ENCODE results near the gene SIDT2.
"Not testable (repeated sequence)": the region's sequence is repeated elsewhere in the genome, so short reads cannot be mapped to it uniquely, and the experiment has no call there.

The SIDT2 gene

DNA sequence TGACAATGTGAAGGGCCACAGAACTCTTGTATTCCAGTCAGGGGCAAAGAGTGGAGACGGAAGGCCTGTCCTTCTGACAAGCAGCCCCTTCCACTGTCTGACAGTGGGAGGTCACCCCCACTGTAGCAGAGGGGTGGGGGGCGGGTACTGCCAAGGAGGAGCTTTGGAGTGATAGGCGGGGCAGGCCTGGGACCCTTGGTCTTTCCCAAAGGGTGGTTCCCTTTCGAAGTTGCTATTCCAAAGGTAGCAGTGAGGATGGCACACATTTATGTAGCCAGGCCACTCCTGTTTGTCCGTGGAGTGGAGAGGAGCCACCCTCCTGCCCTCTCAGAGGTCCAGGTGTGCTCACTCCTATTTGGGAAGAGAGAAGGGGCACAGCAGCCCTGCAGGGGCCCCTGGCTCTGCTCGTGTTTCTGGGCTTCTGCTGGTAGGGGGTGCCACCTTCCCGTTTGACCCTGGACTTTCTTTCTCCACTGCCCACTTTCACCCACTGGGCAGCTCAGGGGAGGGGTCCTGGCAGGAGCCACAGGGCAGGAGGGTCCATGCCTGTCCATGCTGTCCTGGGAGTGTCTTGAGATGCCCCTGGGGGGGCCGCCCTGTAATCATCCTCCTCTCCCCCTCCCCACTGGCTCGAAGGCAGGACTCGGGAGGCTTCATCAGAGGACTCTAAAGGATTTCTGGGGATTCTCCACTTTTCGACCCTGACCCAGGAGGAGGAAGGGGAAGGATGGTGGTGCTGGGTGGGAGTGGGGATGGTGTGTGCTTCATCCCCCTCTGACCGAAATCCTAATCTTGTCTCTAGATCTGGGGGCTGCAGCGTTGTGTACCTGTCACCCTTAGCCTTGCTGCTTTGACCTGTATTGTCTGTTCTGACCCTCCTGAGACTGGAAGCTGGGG is 21.6 kb downstream of the SIDT2 start:
- peak overlapping the region in 16 of 21 experiments; percentile 51 to 88 (median 70) for H3K27ac ChIP-seq

DNA sequence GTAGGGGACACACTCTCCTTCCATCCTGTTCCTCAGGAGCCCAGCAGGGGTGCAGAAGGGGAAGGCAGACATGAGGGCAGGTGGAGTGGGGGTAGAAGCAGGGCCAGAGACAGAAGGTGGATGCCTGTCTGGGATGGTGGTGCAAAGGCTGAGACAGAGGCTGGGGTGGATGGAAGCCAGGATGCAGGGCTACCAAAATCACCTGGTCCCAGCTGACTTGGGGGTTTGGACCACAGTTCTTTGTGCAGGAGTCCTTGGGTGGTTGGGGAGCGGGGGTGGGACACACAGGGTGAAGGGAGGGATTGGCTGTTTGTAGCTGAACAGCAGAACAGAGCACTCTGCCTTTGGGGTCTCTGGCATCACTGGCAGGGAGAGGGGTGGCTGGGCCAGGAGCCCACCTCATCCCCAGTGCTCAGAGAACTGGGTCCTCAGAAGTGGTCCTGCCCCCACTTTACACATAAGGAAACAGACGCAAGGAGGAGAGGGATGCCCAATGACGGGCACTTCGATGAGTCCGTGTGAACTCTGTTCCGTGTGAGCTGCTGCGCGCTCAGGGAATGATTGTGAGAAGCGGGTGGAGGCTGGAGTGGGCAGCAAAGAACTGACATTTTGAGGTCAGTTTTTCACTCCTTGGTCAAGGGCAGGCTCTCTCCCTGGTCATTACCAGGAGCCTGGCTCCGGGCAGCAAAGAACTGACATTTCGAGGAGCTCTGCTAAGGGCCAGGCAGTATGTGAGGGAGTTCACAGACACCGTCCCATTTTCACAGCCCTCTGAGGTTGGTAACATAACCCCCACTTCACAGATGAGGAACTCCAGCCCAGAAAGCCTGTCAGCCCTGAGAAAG is 22.5 kb downstream of the SIDT2 start:
- Histone ChIP-seq H3K27ac (peak overlapping the region in 9 of 21 experiments; percentile 0 to 81 (median 61)), H3K4me3 (peak overlapping the region in 5 of 7 experiments; percentile 14 to 31 (median 23))

More for the DNA sequence above, 21.6 kb downstream of the SIDT2 start:
- peak overlapping the region; percentile 1 to 31 (median 23) for H3K4me3 ChIP-seq

DNA sequence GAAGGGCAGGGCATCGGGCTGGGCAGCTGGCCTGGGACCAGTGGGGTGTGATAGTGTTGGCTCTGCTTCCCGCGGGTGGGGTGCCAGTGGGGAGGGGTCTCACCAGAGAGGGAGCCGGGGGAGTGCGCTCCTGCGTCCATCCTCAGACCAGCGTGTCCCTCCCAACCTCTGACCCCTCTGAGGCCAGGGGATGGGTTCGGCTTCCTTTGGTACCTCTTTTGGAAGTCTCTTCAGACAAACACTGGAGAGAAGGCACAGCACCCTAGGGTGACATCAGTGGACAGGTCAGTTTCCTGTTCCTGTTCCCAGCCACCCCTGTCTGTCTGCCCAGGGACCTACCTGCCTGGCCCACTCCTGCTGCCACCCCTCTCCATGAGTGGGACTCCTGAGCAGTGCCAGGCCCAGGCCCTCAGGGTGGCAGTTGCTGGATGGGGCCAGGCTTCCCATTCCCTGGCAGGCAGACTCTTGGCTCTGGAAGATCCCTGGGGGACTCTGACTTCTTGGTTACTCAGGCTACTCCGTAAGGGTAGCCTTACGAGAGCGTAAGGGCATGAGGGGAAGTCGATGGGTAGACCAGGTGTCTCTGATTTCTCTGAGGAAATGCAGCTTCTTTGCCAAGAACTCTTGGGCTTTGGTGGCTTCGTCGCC is 23.2 kb downstream of the SIDT2 start:
- H3K4me3 ChIP-seq, result peak overlapping the region in 3 of 7 experiments; percentile 9 to 31 (median 28)
- peak overlapping the region in 10 of 21 experiments; percentile 0 to 81 (median 60) for H3K27ac ChIP-seq

DNA sequence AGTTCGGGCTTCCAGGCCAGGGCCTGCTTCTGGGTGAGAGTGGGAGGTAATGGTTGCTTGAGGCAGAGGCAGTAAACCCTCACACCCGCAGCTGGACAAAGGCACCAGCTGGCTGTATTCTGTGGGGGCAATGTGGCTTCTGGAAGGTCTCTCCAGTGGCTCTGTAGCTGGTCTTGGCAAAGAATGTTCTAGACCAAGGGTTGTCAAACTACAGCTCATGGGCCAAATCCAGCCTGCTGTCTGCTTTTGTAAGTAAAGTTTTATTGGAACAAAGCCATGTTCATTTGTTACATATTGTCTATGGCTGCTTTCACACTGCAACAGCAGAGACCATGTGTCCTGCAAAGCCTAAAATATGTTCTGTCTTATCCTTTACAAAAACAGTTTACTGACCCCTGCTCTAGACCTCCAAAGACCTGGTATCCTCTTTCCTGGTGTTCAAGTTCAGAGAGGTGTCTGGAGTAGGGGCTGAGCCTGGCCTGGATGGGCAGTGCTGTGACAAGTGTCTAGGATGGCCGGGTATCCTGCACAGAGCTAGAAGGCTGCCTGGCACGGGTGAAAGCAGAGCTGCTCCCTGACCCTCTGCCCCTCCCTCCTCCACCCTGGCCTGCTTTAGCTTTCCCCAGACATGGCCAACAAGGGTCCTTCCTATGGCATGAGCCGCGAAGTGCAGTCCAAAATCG is 24.0 kb downstream of the SIDT2 start:
- Histone ChIP-seq H3K27ac (peak overlapping the region in 7 of 21 experiments; percentile 27 to 79 (median 43)), H3K4me3 (no peak overlapping the region)

DNA sequence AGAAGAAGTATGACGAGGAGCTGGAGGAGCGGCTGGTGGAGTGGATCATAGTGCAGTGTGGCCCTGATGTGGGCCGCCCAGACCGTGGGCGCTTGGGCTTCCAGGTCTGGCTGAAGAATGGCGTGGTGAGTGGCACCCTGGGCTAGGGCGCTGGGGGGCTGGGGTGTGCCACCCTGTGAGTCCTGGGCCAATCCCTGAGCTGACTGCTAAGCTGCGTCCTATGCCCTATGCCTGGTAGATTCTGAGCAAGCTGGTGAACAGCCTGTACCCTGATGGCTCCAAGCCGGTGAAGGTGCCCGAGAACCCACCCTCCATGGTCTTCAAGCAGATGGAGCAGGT is 24.5 kb downstream of the SIDT2 start:
- no peak overlapping the region for H3K27ac ChIP-seq

DNA sequence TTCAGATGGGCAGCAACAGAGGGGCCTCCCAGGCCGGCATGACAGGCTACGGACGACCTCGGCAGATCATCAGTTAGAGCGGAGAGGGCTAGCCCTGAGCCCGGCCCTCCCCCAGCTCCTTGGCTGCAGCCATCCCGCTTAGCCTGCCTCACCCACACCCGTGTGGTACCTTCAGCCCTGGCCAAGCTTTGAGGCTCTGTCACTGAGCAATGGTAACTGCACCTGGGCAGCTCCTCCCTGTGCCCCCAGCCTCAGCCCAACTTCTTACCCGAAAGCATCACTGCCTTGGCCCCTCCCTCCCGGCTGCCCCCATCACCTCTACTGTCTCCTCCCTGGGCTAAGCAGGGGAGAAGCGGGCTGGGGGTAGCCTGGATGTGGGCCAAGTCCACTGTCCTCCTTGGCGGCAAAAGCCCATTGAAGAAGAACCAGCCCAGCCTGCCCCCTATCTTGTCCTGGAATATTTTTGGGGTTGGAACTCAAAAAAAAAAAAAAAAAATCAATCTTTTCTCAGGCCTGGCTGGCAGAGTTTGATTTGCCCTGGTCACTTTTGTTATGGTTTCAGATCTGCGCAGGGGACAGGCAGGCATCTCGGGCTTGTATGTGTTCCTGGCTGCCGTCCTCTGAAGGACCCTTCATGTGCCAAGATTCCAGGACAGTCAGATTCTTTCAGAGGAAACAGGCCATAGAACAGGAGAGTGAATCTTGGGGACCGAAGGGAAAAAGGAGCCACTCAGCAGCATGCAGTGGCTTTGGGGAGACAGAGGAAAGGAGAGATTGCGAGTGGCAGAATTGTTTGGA is 25.9 kb downstream of the SIDT2 start:
- Histone ChIP-seq H3K4me3 (no peak overlapping the region), H3K27ac (peak overlapping the region in 1 of 21 experiments; percentile 17)

More for the DNA sequence above, 24.5 kb downstream of the SIDT2 start:
- no peak overlapping the region for H3K4me3 ChIP-seq

DNA sequence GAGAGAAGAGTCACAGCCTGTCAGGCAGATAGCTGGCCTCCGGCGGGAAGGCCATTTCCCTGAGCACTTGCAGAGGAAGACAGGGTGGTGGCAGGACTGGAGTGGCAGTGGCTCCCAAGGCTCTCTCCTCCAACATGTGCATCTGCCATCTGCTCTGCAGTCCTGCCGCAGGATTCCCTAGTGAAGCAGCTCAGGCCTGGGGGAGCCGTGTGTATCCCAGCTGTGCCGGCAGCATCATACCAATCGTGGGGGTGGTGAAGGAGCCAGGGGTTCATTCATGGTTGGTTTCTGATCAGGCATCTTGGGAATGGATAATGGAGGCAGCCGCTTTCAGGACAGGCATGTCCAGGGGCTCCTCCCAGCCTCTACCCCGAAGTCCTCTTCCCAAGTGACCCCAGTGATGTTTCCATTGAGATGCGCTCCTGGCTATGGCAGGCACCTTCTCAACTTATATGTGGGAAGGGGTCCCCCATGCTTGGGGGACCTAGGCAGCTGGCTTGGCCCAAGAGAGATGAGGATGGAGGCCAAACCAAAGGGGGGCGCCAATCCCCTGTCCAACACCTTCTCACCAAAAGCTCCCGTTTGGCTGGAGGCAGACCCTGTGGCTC is 26.8 kb downstream of the SIDT2 start:
- Histone ChIP-seq H3K27ac (peak overlapping the region in 1 of 21 experiments; percentile 17), H3K4me3 (no peak overlapping the region)

DNA sequence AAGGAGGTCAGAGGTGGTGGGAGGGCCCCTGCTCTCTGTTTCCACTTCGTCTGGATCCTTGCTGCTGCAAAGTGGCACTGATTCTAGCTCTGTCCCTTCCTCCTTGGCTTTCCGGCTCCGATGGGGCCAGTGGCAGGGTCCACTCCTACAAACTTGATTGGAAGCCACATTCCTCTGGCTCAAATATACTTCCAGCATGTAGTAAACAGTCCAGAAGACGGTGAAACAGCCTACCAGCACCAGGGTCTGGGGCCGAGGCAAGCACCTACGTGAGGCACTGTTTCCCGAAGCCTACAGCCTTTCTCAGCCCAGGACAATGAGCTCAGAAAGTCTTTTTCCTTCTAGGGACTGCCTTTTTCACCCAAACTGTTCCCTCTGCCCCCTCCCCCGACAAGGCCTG is 27.6 kb downstream of the SIDT2 start:
- H3K4me3 ChIP-seq, H3K27ac ChIP-seq: not testable (repeated sequence)

DNA sequence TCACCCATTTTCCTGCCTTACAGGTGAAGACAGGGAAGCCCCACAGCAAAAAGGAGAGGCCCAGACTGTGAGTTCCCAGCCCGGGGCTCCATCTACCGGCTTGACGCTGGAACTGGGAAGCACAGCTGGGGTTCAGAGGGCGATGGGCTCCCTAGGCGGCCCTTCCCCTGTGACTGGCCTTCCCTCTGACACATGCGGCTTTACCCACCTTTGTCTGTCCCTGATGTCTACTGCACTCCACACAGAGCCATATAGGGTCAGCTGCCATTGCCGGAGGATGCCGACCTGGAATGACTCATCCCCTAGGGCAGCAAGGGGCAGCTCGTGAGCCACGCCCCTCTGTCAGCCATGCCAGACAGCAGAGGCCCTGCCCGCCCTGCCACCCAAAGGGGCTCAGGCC is 28.3 kb downstream of the SIDT2 start:
- H3K4me3 ChIP-seq, H3K27ac ChIP-seq: not testable (repeated sequence)

DNA sequence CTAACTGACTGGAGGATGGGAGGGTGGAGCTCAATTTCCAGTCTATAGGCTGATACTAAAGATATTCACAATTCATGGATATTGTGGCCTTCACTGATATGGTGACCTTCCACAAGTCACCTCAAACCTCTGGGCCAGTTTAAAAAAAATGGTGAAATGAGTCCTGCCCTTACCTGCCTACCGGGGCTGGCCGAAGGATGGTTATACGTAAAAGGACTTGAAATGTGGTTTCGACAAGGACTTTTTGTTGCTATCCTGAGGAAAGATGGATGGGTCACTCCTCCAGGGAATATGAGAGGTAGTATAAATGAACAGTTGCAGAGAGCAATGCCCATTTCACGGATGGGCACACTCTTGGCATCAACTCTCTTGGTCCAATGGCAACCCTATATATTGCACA is 28.9 kb downstream of the SIDT2 start:
- H3K27ac ChIP-seq, H3K4me3 ChIP-seq: not testable (repeated sequence)

DNA sequence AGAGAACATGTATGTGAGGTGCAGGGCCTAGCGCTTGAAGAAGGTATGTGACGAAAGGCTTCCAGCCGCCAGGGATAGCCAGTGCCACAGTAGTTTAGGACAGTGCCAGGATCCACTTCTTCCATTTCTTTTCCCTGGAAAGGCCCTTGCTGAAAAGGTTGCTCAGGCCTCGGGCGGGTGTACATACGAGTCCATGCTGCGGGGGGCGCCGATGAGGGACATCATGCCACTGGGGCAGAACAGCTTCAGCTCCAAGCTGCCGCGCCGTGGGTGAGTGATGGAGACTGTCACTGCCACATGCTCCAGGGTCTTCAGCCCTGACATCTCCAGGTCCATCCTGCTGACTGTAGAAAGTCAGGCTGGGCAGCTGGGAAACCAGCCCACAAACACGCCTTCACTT is 30.2 kb downstream of the SIDT2 start:
- H3K27ac ChIP-seq, H3K4me3 ChIP-seq: not testable (repeated sequence)

DNA sequence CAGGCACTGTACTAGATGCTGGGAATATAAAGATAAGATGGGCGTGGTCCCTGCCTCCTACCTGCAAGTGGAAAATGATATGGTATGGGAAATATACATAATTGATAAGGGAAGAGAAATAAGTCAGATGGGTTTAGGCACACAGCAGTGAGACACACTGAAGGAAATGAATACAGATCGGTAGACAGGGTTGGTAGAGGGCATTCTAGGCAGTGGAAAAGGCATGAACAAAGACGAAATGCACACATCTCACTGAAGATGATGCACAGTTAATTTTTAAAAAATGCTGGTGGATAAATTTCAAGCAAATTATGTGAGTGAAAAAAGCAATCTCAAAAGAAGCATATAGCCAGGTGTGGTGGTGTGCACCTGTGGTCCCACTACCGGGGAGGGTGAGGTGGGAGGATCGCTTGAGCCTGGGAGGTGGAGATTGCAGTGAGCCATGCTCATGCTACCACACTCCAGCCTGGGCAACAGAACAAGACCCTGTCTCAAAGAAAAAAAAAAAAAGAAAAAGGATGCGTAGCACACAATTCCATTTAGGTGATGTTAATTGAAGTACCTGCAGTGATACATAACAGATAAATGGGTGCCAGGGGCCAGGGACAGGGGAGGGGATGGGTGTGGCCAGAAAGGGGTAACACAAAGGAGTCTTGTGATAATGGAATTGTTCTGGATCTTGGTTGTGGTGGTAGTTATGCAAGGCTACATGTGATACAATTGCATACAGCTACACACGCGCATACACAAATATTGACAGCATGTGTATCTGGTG is 31.0 kb downstream of the SIDT2 start:
- not testable (repeated sequence) for H3K4me3 ChIP-seq, H3K27ac ChIP-seq

DNA sequence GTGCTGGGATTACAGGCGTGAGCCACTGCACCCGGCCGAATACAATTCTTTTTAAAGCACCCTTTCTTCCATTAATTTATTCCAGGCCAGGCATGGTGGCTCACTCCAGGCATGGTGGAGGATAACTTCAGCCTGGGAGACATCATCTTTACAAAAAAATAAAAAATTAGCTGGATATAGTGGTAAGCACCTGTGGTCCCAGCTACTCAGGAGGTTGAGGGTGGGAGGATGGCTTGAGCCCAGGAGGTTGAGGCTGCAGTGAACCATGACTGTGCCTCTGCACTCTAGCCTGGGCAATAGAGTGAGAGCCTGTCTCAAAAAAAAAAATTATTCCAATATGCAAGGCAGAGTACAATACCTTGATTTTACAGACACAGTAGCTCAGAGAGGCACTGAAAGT is 32.1 kb downstream of the SIDT2 start:
- Histone ChIP-seq H3K4me3 (no peak overlapping the region), H3K27ac (no peak overlapping the region)

DNA sequence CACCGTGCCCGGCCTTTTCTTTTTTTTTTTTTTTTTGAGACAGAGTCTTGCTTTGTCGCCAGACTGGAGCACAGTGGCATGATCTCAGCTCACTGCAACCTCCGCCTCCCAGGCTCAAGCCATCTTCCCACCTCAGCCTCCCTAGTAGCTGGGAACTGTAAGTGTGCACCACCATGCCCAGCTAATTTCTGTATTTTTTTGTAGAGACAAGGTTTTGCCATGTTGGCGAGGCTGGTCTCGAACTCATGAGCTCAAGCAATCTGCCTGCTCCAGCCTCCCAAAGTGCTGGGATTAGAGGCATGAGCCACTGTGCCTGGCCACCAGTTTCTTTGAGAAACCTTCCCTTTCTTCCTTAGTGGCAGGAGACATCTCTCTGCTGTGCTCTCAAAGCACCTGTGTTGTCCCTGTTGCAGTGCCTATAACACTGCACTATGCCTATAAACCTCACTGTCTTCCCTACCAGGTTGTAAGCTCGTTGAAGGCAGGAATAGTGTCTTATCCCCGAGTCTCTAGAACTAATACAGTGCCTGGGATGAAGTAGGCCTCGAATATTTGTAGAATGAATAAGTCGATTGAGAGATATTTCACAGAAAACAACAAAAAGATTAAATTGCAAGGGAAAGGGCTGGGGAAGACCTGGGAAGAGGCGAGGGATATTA is 34.3 kb downstream of the SIDT2 start:
- Histone ChIP-seq H3K4me3 (no peak overlapping the region), H3K27ac (no peak overlapping the region)

DNA sequence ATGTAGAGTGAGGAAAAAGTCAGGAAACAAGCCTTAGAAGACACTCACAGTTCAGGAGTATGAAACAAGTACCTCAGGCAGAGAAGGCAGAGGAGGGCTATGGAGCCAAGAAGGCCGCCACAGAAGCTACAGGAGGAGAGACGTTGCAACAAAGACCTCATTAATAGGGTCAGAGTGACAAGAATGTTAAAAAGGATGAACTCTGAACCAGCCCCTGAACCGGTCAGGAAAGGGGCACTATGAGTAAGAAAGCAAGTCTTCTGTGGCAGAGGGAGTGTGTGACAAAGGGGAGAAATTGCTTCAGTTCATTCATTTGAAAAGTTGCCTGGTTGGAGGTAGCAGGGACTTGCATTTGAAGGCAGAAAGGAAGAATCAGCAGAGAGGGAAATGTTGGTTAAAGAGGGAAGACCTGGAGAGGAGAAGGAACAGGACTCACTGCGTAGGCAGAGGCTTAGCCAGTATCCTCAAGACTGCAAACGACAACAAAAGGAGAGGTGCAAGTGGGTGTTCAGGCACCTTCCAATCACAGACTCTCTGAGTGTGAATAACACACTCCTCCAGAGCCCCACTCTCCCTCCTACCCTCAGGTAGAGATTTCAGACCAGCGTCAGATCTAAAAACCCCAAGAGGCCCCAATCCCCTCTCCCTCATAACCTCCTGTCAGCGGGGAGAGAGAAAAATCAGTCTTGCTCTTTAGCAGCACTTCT is 36.0 kb downstream of the SIDT2 start:
- Histone ChIP-seq H3K4me3 (no peak overlapping the region), H3K27ac (no peak overlapping the region)
